ENCODE results near the gene MAP4. TPM values are rescaled to one million over a fixed set of nuclear protein-coding genes. Genes with fewer than 3 reads are reported as not detected.

MAP4 gene
- total RNA-seq, 1 donor from 2014 or later = 471 TPM

DNA sequence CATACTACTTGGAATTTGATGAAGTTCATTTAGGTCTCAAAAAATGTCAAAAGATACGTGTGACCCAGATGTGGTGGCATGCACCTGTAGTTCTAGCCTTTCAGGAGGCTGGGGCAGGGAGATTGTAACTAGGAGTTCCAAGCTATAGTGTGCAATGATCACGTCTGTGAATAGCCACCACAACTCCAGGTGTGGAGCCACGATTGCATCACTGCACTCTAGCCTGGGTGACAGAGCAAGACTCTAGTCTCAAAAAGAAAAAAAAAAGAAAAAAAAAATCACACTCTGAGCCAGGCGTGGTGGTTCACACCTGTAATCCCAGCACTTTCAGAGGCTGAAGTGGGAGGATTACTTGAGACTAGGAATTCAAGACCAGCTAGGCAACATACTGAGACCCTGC is 14.2 kb downstream of the MAP4 start:
- no peak overlapping the region for H2AFZ ChIP-seq (ENCODE audit: low read depth, low read length)
- peaks cover 88% of the 10 kb centered on the region for H4K20me1 ChIP-seq (ENCODE audit: insufficient read depth, low read length)
- no peak overlapping the region for H3K4me3 ChIP-seq (ENCODE audit: insufficient read depth, low read depth, low read length)
- Mint-ChIP-seq H3K27ac (ENCODE audit: unreplicated experiment) (no peak overlapping the region), H3K4me3 (ENCODE audit: unreplicated experiment) (no peak overlapping the region), H3K9me3 (ENCODE audit: unreplicated experiment) (no peaks in the 10 kb centered on the region), H3K4me1 (ENCODE audit: low read depth, unreplicated experiment) (peaks cover 32% of the 10 kb centered on the region), H3K36me3 (ENCODE audit: low read depth, unreplicated experiment) (peaks cover 29% of the 10 kb centered on the region), H3K27me3 (ENCODE audit: low read depth, unreplicated experiment) (no peaks in the 10 kb centered on the region)
- H3K4me1 ChIP-seq (ENCODE audit: insufficient read depth, low read length) = no peaks in the 10 kb centered on the region
- H3K4me2 ChIP-seq (ENCODE audit: low read length) = no peak overlapping the region
- FAIRE-seq (no peak), DNase-seq (ENCODE audit: low read depth) (no peak)
- H3K9ac ChIP-seq (ENCODE audit: low read length) = no peak overlapping the region
- no peaks in the 10 kb centered on the region for H3K27me3 ChIP-seq (ENCODE audit: insufficient read depth, low read length)
- no peak overlapping the region for H3K27ac ChIP-seq (ENCODE audit: low read depth, low read length)
- H3K79me2 ChIP-seq (ENCODE audit: insufficient read depth, low read length) = peaks cover 94% of the 10 kb centered on the region
- peaks cover 8% of the 10 kb centered on the region for H3K36me3 ChIP-seq (ENCODE audit: insufficient read depth, low read length)
- H3K9me3 ChIP-seq (ENCODE audit: insufficient read depth, low read depth, low read length) = no peaks in the 10 kb centered on the region
- TF ChIP-seq, protein P1, sequence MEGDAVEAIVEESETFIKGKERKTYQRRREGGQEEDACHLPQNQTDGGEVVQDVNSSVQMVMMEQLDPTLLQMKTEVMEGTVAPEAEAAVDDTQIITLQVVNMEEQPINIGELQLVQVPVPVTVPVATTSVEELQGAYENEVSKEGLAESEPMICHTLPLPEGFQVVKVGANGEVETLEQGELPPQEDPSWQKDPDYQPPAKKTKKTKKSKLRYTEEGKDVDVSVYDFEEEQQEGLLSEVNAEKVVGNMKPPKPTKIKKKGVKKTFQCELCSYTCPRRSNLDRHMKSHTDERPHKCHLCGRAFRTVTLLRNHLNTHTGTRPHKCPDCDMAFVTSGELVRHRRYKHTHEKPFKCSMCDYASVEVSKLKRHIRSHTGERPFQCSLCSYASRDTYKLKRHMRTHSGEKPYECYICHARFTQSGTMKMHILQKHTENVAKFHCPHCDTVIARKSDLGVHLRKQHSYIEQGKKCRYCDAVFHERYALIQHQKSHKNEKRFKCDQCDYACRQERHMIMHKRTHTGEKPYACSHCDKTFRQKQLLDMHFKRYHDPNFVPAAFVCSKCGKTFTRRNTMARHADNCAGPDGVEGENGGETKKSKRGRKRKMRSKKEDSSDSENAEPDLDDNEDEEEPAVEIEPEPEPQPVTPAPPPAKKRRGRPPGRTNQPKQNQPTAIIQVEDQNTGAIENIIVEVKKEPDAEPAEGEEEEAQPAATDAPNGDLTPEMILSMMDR (IDR thresholded peaks at IDR 0.05; ENCODE audit: insufficient read depth, low read depth, low read length) = no peak
- no peak for TF ChIP-seq EZH2 (IDR thresholded peaks at IDR 0.05; ENCODE audit: insufficient read depth, low read length)

DNA sequence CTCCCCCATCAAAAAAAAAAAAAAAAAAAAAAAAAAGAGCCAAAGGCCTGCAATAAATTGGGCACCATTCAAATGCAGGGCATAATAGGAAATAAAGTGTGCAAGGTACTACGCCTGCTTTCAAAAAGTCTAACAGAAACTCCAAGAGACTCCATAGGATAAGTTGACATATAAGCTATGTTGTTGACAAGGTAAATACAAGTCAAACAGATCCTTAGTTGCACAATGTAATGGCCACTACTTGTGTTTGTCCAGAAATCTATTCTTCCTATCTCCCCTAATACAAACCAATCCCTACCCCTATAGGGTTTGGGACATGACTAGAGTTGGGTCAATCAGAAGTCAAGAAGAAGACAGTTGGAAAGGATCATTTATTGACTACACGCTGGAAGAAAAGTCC is 16.0 kb downstream of the MAP4 start:
- H3K4me3 Mint-ChIP-seq (ENCODE audit: unreplicated experiment) = no peak overlapping the region
- H3K36me3 ChIP-seq (ENCODE audit: insufficient read depth, low read length) = peaks cover 8% of the 10 kb centered on the region
- DNase-seq (ENCODE audit: low read depth) (no peak), FAIRE-seq (no peak)
- peaks cover 90% of the 10 kb centered on the region for H4K20me1 ChIP-seq (ENCODE audit: insufficient read depth, low read length)
- H3K4me1 Mint-ChIP-seq (ENCODE audit: low read depth, unreplicated experiment) = peaks cover 40% of the 10 kb centered on the region
- TF ChIP-seq EZH2 (IDR thresholded peaks at IDR 0.05; ENCODE audit: insufficient read depth, low read length) = no peak
- TF ChIP-seq, protein P1 (IDR thresholded peaks at IDR 0.05; ENCODE audit: insufficient read depth, low read depth, low read length) = no peak
- H3K27ac ChIP-seq (ENCODE audit: low read depth, low read length) = no peak overlapping the region
- no peak overlapping the region for H2AFZ ChIP-seq (ENCODE audit: low read depth, low read length)
- H3K27me3 ChIP-seq (ENCODE audit: insufficient read depth, low read length) = no peaks in the 10 kb centered on the region
- no peak overlapping the region for H3K4me3 ChIP-seq (ENCODE audit: insufficient read depth, low read depth, low read length)
- no peaks in the 10 kb centered on the region for H3K4me1 ChIP-seq (ENCODE audit: insufficient read depth, low read length)
- peaks cover 22% of the 10 kb centered on the region for H3K36me3 Mint-ChIP-seq (ENCODE audit: low read depth, unreplicated experiment)
- H3K9me3 Mint-ChIP-seq (ENCODE audit: unreplicated experiment) = no peaks in the 10 kb centered on the region
- no peaks in the 10 kb centered on the region for H3K9me3 ChIP-seq (ENCODE audit: insufficient read depth, low read depth, low read length)
- no peak overlapping the region for H3K27ac Mint-ChIP-seq (ENCODE audit: unreplicated experiment)
- peaks cover 94% of the 10 kb centered on the region for H3K79me2 ChIP-seq (ENCODE audit: insufficient read depth, low read length)
- no peak overlapping the region for H3K9ac ChIP-seq (ENCODE audit: low read length)
- no peaks in the 10 kb centered on the region for H3K27me3 Mint-ChIP-seq (ENCODE audit: low read depth, unreplicated experiment)
- H3K4me2 ChIP-seq (ENCODE audit: low read length) = no peak overlapping the region

DNA sequence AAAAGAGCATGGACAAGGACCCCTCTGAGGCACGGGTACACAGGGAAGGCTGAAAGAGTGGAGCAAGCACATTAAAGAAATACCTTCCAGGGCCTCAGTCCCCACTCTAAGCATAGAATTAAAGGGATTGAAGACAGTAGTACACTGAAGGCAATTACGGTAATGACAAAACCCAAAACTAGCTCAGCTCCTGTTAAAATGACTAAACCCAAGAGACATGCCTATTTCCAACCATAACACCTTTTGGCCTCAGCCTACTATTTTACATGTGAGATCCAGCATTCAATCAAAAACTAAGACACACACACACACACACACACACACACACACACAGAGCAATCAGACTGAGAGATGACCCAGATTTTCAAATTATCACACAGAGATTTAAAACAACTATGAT is 19.8 kb downstream of the MAP4 start:
- H3K4me3 ChIP-seq (ENCODE audit: insufficient read depth, low read depth, low read length) = no peak overlapping the region
- H4K20me1 ChIP-seq (ENCODE audit: insufficient read depth, low read length) = peaks cover 91% of the 10 kb centered on the region
- peaks cover 23% of the 10 kb centered on the region for H3K36me3 Mint-ChIP-seq (ENCODE audit: low read depth, unreplicated experiment)
- no peak overlapping the region for H3K4me2 ChIP-seq (ENCODE audit: low read length)
- H3K27me3 ChIP-seq (ENCODE audit: insufficient read depth, low read length) = no peaks in the 10 kb centered on the region
- no peaks in the 10 kb centered on the region for H3K27me3 Mint-ChIP-seq (ENCODE audit: low read depth, unreplicated experiment)
- H3K9me3 ChIP-seq (ENCODE audit: insufficient read depth, low read depth, low read length) = no peaks in the 10 kb centered on the region
- H3K4me1 Mint-ChIP-seq (ENCODE audit: low read depth, unreplicated experiment) = peaks cover 33% of the 10 kb centered on the region
- no peak overlapping the region for H3K4me3 Mint-ChIP-seq (ENCODE audit: unreplicated experiment)
- H3K27ac Mint-ChIP-seq (ENCODE audit: unreplicated experiment) = no peak overlapping the region
- H3K9ac ChIP-seq (ENCODE audit: low read length) = no peak overlapping the region
- no peaks in the 10 kb centered on the region for H3K9me3 Mint-ChIP-seq (ENCODE audit: unreplicated experiment)
- H2AFZ ChIP-seq (ENCODE audit: low read depth, low read length) = no peak overlapping the region
- H3K36me3 ChIP-seq (ENCODE audit: insufficient read depth, low read length) = peaks cover 18% of the 10 kb centered on the region
- H3K27ac ChIP-seq (ENCODE audit: low read depth, low read length) = no peak overlapping the region
- DNase-seq (ENCODE audit: low read depth) (no peak), FAIRE-seq (no peak)
- H3K79me2 ChIP-seq (ENCODE audit: insufficient read depth, low read length) = peaks cover 96% of the 10 kb centered on the region
- no peaks in the 10 kb centered on the region for H3K4me1 ChIP-seq (ENCODE audit: insufficient read depth, low read length)
- TF ChIP-seq EZH2 (IDR thresholded peaks at IDR 0.05; ENCODE audit: insufficient read depth, low read length) = no peak
- TF ChIP-seq, protein P1 (IDR thresholded peaks at IDR 0.05; ENCODE audit: insufficient read depth, low read depth, low read length) = no peak

Data from astrocyte (in vitro differentiated cells and primary cell).